Keratinocyte (primary cell): ENCODE results near the gene SMC4. TPM values are rescaled to one million over a fixed set of nuclear protein-coding genes. Genes with fewer than 3 reads are reported as not detected.

Experiments
- DNase-seq: peaks from one replicate; pipeline ENCODE4 v3.0.0-alpha.2; 2011; ENCODE audit warnings: low read depth, missing footprints, low spot score
- FAIRE-seq: peaks from 2 replicates; lab custom pipeline; 2011; peaks lifted over from hg19 to GRCh38; lab: Jason Lieb, UNC
- H2AFZ ChIP-seq: 2 replicates; pipeline ENCODE4 v1.6.0; 2012; ENCODE audit warnings: low read length, control low read depth, inconsistent platforms; ENCODE audit not compliant: control insufficient read depth
- H3K27ac ChIP-seq: 2 replicates; pipeline ENCODE4 v1.5.1; 2011; ENCODE audit warnings: low read length; ENCODE audit not compliant: control insufficient read depth, insufficient read depth
- H3K27me3 ChIP-seq: 3 replicates; pipeline ENCODE4 v1.6.0; 2011; ENCODE audit warnings: low read length; ENCODE audit not compliant: control insufficient read depth, insufficient read depth; ENCODE audit errors: extremely low read depth
- H3K36me3 ChIP-seq, 2 experiments: 2 replicates in 1 of 2; 3 replicates in 1 of 2; pipeline ENCODE4 v1.5.1; 2011; ENCODE audit warnings: low read length in 2 of 2, mild to moderate bottlenecking in 1 of 2; ENCODE audit not compliant: control insufficient read depth in 2 of 2, insufficient read depth in 2 of 2; ENCODE audit errors: extremely low read depth in 1 of 2
- H3K4me1 ChIP-seq: 3 replicates; pipeline ENCODE4 v1.5.1; 2011; ENCODE audit warnings: low read length; ENCODE audit not compliant: control insufficient read depth, insufficient read depth; ENCODE audit errors: extremely low read depth
- H3K4me2 ChIP-seq: 3 replicates; pipeline ENCODE4 v1.6.0; 2011; ENCODE audit warnings: low read depth, low read length; ENCODE audit not compliant: control insufficient read depth, insufficient read depth; ENCODE audit errors: extremely low read depth
- H3K4me3 ChIP-seq, 3 experiments: fragments of 200-600 bp in 1 of 3; sonication (generic) in 1 of 3; 2 replicates in 2 of 3; 3 replicates in 1 of 3; pipeline ENCODE4 v1.5.1; 2011 to 2016; ENCODE audit warnings: low read length in 3 of 3, mild to moderate bottlenecking in 3 of 3, control low read depth in 2 of 3, inconsistent platforms in 1 of 3, low read depth in 1 of 3, mixed read lengths in 1 of 3, mixed run types in 1 of 3, moderate library complexity in 1 of 3; ENCODE audit not compliant: control insufficient read depth in 2 of 3, insufficient read depth in 2 of 3; ENCODE audit errors: extremely low read depth in 1 of 3
- H3K79me2 ChIP-seq: 2 replicates; pipeline ENCODE4 v1.6.0; 2012; ENCODE audit warnings: low read length; ENCODE audit not compliant: control insufficient read depth, insufficient read depth
- H3K9ac ChIP-seq: 3 replicates; pipeline ENCODE4 v1.6.0; 2011; ENCODE audit warnings: low read length; ENCODE audit not compliant: control insufficient read depth, insufficient read depth; ENCODE audit errors: extremely low read depth
- H3K9me1 ChIP-seq: 3 replicates; pipeline ENCODE4 v1.6.0; 2011; ENCODE audit warnings: low read length; ENCODE audit not compliant: control insufficient read depth, insufficient read depth; ENCODE audit errors: extremely low read depth
- H3K9me3 ChIP-seq: 2 replicates; pipeline ENCODE4 v1.5.1; 2012; ENCODE audit warnings: low read depth, low read length; ENCODE audit not compliant: control insufficient read depth
- H4K20me1 ChIP-seq: 3 replicates; pipeline ENCODE4 v1.6.0; 2011; ENCODE audit warnings: low read length; ENCODE audit not compliant: control insufficient read depth, insufficient read depth; ENCODE audit errors: extremely low read depth
- EZH2 ChIP-seq: IDR thresholded peaks from one replicate; pipeline ENCODE4 v1.6.1; 2012; ENCODE audit warnings: inconsistent platforms, mild to moderate bottlenecking, low read length, moderate library complexity
- dilution Hi-C: fragments of 300-500 bp; cut with MboI; formaldehyde crosslinking; loops from one replicate; pipeline ENCODE4 v1.7.0; 2020; ENCODE audit warnings: low sequenced_read_pairs; ENCODE audit not compliant: extremely low pct_ligation_motif_present
- polyA plus RNA-seq, 5 experiments: library from polyadenylated mRNA; depleted of rRNA in 3 of 5; stranded (reverse) in 3 of 5; stranded (forward) in 1 of 5; unstranded in 1 of 5; fragments of >200 nt; gene quantifications; 1 replicate in 1 of 5; 2 replicates in 3 of 5; 3 replicates in 1 of 5; pipeline versions ENCODE4 v1.2.1 to v1.2.3, GENCODE V29; 2011 to 2012; ENCODE audit warnings: missing spikeins in 2 of 5, low read depth in 1 of 5, low replicate concordance in 1 of 5
- TF ChIP-seq, protein P1 (sequence below), 3 experiments: IDR thresholded peaks in 1 of 3; conservative IDR thresholded peaks in 1 of 3; optimal IDR thresholded peaks in 1 of 3; 2 replicates in 2 of 3; 3 replicates in 1 of 3; pipeline versions ENCODE3 to v1.5.1; 2011; ENCODE audit warnings: low read length in 3 of 3, mild to moderate bottlenecking in 3 of 3, moderate library complexity in 2 of 3, control low read depth in 1 of 3, inconsistent platforms in 1 of 3; ENCODE audit not compliant: insufficient read depth in 2 of 3; ENCODE audit errors: extremely low read depth in 1 of 3

SMC4 gene
- polyA plus RNA-seq, 1 donor (not counting 4 experiments of a cell fraction or from before 2014, with no cell fraction given) = 45.2 TPM

DNA sequence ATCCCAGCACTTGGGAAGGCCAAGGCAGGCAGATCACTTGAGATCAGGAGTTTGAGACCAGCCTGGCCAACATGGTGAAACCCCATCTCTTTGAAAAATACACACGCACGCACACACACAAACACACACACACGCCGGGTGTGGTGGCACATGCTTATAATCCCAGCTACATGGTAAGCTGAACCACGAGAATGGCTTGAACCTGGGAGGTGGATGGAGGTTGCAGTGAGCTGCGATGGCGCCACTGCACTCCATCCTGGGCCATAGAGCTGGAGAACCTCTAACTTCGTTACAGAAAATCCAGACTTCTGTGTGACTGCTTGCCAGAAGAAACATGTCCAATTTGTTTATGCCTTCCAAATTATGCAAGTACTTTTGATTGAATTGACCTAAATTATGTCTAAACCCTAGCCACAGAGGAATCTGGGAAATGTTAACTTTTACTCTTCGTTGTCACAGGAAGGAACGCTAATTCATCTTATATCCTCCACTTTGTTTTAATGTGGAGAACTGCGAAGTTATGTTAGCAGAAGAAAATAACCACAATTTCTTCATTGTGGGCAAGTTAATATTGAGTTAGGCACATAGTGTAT lies 28.5 kb downstream of the SMC4 start:
- no peaks in the 10 kb centered on the region for H3K4me1 ChIP-seq
- no peaks in the 10 kb centered on the region for H3K9me3 ChIP-seq
- no peaks in the 10 kb centered on the region for H3K27me3 ChIP-seq
- H4K20me1 ChIP-seq = no peaks in the 10 kb centered on the region
- no peaks in the 10 kb centered on the region for H3K9me1 ChIP-seq
- H3K4me3 ChIP-seq = no peak overlapping the region
- H3K4me2 ChIP-seq = no peak overlapping the region
- no peak for FAIRE-seq
- H3K27ac ChIP-seq = no peak overlapping the region
- DNase-seq = no peak
- dilution Hi-C loops = no loop called here
- H2AFZ ChIP-seq = no peak overlapping the region
- H3K36me3 ChIP-seq = peaks cover 7 to 32% of the 10 kb centered on the region in 2 experiments
- peaks cover 6% of the 10 kb centered on the region for H3K79me2 ChIP-seq
- no peak for TF ChIP-seq EZH2
- TF ChIP-seq, protein P1, sequence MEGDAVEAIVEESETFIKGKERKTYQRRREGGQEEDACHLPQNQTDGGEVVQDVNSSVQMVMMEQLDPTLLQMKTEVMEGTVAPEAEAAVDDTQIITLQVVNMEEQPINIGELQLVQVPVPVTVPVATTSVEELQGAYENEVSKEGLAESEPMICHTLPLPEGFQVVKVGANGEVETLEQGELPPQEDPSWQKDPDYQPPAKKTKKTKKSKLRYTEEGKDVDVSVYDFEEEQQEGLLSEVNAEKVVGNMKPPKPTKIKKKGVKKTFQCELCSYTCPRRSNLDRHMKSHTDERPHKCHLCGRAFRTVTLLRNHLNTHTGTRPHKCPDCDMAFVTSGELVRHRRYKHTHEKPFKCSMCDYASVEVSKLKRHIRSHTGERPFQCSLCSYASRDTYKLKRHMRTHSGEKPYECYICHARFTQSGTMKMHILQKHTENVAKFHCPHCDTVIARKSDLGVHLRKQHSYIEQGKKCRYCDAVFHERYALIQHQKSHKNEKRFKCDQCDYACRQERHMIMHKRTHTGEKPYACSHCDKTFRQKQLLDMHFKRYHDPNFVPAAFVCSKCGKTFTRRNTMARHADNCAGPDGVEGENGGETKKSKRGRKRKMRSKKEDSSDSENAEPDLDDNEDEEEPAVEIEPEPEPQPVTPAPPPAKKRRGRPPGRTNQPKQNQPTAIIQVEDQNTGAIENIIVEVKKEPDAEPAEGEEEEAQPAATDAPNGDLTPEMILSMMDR (optimal IDR thresholded peaks at IDR 0.05 in 1 of 3, IDR thresholded peaks at IDR 0.05 in 1 of 3, conservative IDR thresholded peaks at IDR 0.05 in 1 of 3; ENCODE audit: extremely low read depth in 1 of 3, insufficient read depth in 2 of 3, low read length in 3 of 3) = no peak
- no peak overlapping the region for H3K9ac ChIP-seq

DNA sequence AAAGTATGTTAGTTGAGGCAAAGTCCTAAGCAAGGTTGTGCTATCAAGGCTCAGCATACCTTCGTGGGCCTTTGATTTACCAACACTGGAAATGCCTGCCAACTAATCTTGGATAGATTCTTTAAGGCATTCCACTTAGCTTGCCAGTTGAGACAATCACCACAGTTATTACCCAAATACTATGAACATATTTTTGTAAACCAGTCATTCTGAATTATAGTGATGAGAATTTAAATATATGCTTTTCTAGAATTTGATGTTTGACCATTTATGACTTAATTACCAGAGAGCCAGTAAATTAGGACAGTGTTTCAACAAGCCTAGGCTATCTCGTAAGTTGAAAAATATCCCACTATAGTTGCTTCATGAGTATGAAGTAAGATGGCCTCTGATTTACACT lies 34.6 kb downstream of the SMC4 start:
- Histone ChIP-seq H3K9ac (no peak overlapping the region), H3K36me3 (peaks cover 7 to 17% of the 10 kb centered on the region in 2 experiments), H3K9me3 (no peaks in the 10 kb centered on the region), H3K27ac (no peak overlapping the region), H3K27me3 (no peaks in the 10 kb centered on the region), H3K4me3 (no peak overlapping the region), H3K79me2 (peaks cover 33% of the 10 kb centered on the region), H4K20me1 (no peaks in the 10 kb centered on the region), H3K4me1 (no peaks in the 10 kb centered on the region), H3K9me1 (no peaks in the 10 kb centered on the region), H2AFZ (no peak overlapping the region), H3K4me2 (no peak overlapping the region)
- no peak for FAIRE-seq
- TF ChIP-seq EZH2 = no peak
- TF ChIP-seq, protein P1 (optimal IDR thresholded peaks at IDR 0.05 in 1 of 3, IDR thresholded peaks at IDR 0.05 in 1 of 3, conservative IDR thresholded peaks at IDR 0.05 in 1 of 3; ENCODE audit: extremely low read depth in 1 of 3, insufficient read depth in 2 of 3, low read length in 3 of 3) = no peak
- dilution Hi-C loops = no loop called here
- no peak for DNase-seq
